ENCODE measurements around the gene PRPSAP1.

Gene PRPSAP1

GRCh38 chr17:76395980-76396379 is 42.3 kb upstream of the PRPSAP1 start:
- no peak for DNase-seq (ENCODE audit: low read depth)
- H3K4me3 ChIP-seq (ENCODE audit: low read length), result no peak overlapping the region
- TF ChIP-seq, protein P1, sequence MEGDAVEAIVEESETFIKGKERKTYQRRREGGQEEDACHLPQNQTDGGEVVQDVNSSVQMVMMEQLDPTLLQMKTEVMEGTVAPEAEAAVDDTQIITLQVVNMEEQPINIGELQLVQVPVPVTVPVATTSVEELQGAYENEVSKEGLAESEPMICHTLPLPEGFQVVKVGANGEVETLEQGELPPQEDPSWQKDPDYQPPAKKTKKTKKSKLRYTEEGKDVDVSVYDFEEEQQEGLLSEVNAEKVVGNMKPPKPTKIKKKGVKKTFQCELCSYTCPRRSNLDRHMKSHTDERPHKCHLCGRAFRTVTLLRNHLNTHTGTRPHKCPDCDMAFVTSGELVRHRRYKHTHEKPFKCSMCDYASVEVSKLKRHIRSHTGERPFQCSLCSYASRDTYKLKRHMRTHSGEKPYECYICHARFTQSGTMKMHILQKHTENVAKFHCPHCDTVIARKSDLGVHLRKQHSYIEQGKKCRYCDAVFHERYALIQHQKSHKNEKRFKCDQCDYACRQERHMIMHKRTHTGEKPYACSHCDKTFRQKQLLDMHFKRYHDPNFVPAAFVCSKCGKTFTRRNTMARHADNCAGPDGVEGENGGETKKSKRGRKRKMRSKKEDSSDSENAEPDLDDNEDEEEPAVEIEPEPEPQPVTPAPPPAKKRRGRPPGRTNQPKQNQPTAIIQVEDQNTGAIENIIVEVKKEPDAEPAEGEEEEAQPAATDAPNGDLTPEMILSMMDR (conservative IDR thresholded peaks at IDR 0.05; ENCODE audit: low read length), result no peak

GRCh38 chr17:76394166-76394565 is 40.5 kb upstream of the PRPSAP1 start:
- no peak for DNase-seq (ENCODE audit: low read depth)
- TF ChIP-seq, protein P1 (conservative IDR thresholded peaks at IDR 0.05; ENCODE audit: low read length), result no peak

DNA sequence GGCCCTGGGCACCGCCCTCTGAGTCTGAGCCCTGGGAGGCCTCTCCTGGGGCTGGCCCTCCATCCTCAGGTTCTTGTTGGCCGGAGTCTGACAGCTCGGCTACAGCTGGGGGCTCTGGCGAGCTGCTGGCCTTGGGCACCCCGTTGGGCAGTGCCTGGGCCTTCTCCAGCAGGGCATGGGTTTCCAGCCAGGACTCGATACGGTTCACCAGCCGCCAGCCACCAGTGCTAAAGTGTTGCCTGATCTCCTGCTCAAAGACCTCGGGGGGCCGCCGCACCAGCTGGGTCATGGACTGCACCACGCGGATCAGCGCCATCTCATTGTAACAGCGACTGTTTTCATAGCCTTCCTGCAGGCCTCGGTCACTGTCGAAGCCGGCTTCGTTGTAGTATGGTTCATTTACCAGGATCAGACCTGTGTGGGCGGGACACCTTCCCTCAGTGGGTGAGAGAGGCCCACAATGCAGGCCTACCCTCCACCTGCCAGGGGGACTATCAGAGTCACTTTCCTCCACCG is 37.5 kb upstream of the PRPSAP1 start:
- TF ChIP-seq, protein P1 (conservative IDR thresholded peaks at IDR 0.05; ENCODE audit: low read length), result no peak
- no peak for DNase-seq (ENCODE audit: low read depth)
- no peak overlapping the region for H3K4me3 ChIP-seq (ENCODE audit: low read length)

More at GRCh38 chr17:76394166-76394565, 40.5 kb upstream of the PRPSAP1 start:
- H3K4me3 ChIP-seq (ENCODE audit: low read length), result no peak overlapping the region

- no peak overlapping the region for H3K4me3 ChIP-seq (ENCODE audit: low read length)
- DNase-seq (ENCODE audit: low read depth), result no peak
- TF ChIP-seq, protein P1 (conservative IDR thresholded peaks at IDR 0.05; ENCODE audit: low read length), result no peak
Measured at GRCh38 chr17:76390003-76390421, 36.3 kb upstream of the PRPSAP1 start.

DNA sequence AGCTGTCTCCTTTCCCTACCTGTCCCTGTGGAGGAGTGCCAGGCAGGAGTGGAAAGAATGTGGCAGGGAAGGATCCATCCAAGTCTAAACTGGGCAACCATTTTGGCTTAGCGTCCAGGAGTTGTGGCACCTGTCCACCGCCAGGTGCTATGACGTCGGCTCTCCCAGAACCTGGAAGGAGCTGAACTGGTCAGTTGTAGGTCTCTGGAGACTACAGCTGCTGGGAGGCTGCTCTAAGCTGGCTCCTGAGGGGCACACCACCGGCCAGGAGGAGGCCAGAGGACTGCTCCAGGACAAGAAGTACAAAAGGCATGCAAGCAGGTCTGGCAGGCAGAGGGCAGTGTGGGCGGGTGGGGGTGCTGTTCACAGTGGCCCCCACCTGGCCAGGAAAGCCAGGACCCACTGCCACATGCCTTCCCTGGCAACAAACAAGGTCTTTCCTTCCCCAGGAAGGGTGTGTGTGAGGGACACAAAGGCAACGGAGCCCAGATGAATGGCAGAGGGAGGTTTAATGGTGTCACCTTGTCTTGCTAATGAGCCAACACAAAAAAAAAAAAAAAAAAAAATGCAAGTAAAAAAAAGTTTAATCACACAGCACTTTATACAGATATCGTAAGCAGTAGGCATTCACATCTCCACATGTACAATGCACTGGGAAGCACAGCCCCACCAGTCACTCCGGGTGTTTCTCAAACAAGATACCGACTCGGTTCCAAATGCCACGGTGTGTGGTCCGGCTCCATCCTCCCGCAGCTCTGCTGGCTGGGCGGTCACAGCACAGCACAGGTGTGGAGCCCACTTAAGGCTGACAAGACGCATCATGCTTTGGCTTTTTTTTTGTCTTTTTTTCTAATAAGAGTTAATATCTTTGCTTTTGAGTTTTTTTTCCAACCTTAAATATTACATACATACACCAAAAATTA is 35.5 kb upstream of the PRPSAP1 start:
- no peak for DNase-seq (ENCODE audit: low read depth)
- H3K4me3 ChIP-seq (ENCODE audit: low read length), result no peak overlapping the region
- TF ChIP-seq, protein P1 (conservative IDR thresholded peaks at IDR 0.05; ENCODE audit: low read length), result no peak

DNA sequence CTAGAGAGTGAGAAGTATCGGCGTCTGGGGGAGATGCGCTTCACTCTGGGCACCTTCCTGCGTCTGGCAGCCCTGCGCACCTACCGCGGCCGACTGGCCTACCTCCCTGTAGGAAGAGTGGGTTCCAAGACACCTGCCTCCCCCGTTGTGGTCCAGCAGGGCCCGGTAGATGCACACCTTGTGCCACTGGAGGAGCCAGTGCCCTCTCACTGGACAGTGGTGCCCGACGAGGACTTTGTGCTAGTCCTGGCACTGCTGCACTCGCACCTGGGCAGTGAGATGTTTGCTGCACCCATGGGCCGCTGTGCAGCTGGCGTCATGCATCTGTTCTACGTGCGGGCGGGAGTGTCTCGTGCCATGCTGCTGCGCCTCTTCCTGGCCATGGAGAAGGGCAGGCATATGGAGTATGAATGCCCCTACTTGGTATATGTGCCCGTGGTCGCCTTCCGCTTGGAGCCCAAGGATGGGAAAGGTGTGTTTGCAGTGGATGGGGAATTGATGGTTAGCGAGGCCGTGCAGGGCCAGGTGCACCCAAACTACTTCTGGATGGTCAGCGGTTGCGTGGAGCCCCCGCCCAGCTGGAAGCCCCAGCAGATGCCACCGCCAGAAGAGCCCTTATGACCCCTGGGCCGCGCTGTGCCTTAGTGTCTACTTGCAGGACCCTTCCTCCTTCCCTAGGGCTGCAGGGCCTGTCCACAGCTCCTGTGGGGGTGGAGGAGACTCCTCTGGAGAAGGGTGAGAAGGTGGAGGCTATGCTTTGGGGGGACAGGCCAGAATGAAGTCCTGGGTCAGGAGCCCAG is 33.5 kb upstream of the PRPSAP1 start:
- DNase-seq (ENCODE audit: low read depth), result no peak
- no peak overlapping the region for H3K4me3 ChIP-seq (ENCODE audit: low read length)
- TF ChIP-seq, protein P1 (conservative IDR thresholded peaks at IDR 0.05; ENCODE audit: low read length), result no peak
